Activated T-helper 17 cell treated with anti-CD3 and anti-CD28 coated beads, Interleukin-2, amount 50 U/mL, for 72 hours (primary cell): ENCODE results near the gene FAU. TPM values are rescaled to one million over a fixed set of nuclear protein-coding genes. Genes with fewer than 3 reads are reported as not detected.
A peak's percentile ranks its signal among the peaks of the same experiment; 100 is the strongest.

Source experiments
- ATAC-seq: fragments of 150-1000 bp; cut with Tn5 transposase; replicated peaks from 2 replicates; pipeline ENCODE4 v1.10.0; 2021; ENCODE audit warnings: mild to moderate bottlenecking, moderate library complexity
- H3K27ac Mint-ChIP-seq: one replicate; pipeline ENCODE4 v1.8.0; 2022; ENCODE audit warnings: mixed read lengths
- H3K27me3 Mint-ChIP-seq: one replicate; pipeline ENCODE4 v1.8.0; 2022; ENCODE audit warnings: mixed read lengths
- H3K36me3 Mint-ChIP-seq: one replicate; pipeline ENCODE4 v1.8.0; 2022; ENCODE audit warnings: low read depth, mild to moderate bottlenecking, mixed read lengths
- H3K4me1 Mint-ChIP-seq: one replicate; pipeline ENCODE4 v1.8.0; 2022; ENCODE audit warnings: mixed read lengths
- H3K4me3 Mint-ChIP-seq: one replicate; pipeline ENCODE4 v1.8.0; 2022; ENCODE audit warnings: mild to moderate bottlenecking, mixed read lengths
- H3K9me3 Mint-ChIP-seq: one replicate; pipeline ENCODE4 v1.8.0; 2022; ENCODE audit warnings: mixed read lengths
- total RNA-seq, 2 donors: library from RNA; stranded (reverse); gene quantifications; one replicate each; pipeline ENCODE4 v1.2.3, GENCODE V29; 2022

The FAU gene
- total RNA-seq = 100 to 1,000 TPM; 929 to 948 TPM

GRCh38 chr11:65121865-65122696, at the start of gene FAU, which contains the start of gene MRPL49:
Gene FAU, minus strand, starts transcription at chr11:65122134. Its CDS starts 321 bp downstream, at chr11:65121813.
Gene MRPL49, plus strand, starts transcription at chr11:65122321. Its CDS starts 26 bp downstream, at chr11:65122347.
- Mint-ChIP-seq H3K4me3 (peak within 1 kb of the TSS; percentile 99), H3K36me3 (peaks cover 86% of the 10 kb centered on the region), H3K27me3 (no peaks in the 10 kb centered on the region), H3K4me1 (peaks cover 23% of the 10 kb centered on the region), H3K27ac (peak within 1 kb of the TSS; percentile 97), H3K9me3 (no peaks in the 10 kb centered on the region)
- ATAC-seq = peak; percentile 91

GRCh38 chr11:65170058-65170534, 48.2 kb upstream of the FAU start, which contains the start of gene SPDYC:
Gene SPDYC, plus strand, starts transcription at chr11:65170233. Its CDS starts 1,125 bp downstream, at chr11:65171358.
- Mint-ChIP-seq H3K9me3 (no peaks in the 10 kb centered on the region), H3K4me3 (peak within 1 kb of the TSS; percentile 47), H3K4me1 (peaks cover 5% of the 10 kb centered on the region), H3K27me3 (no peaks in the 10 kb centered on the region), H3K36me3 (no peaks in the 10 kb centered on the region), H3K27ac (peak within 1 kb of the TSS; percentile 94)
- ATAC-seq = no peak

- ATAC-seq = peak; percentile 78
- H3K27me3 Mint-ChIP-seq = no peaks in the 10 kb centered on the region
- no peaks in the 10 kb centered on the region for H3K36me3 Mint-ChIP-seq
- peaks cover 5% of the 10 kb centered on the region for H3K4me1 Mint-ChIP-seq
- H3K9me3 Mint-ChIP-seq = no peaks in the 10 kb centered on the region
- H3K27ac Mint-ChIP-seq = peak overlapping the region; percentile 94
- H3K4me3 Mint-ChIP-seq = peak overlapping the region; percentile 47
Observed at GRCh38 chr11:65169164-65169641, 47.3 kb upstream of the FAU start.

- H3K27me3 Mint-ChIP-seq = no peaks in the 10 kb centered on the region
- ATAC-seq = no peak
- H3K9me3 Mint-ChIP-seq = no peaks in the 10 kb centered on the region
- H3K4me3 Mint-ChIP-seq = no peak overlapping the region
- peaks cover 5% of the 10 kb centered on the region for H3K4me1 Mint-ChIP-seq
- H3K36me3 Mint-ChIP-seq = no peaks in the 10 kb centered on the region
- H3K27ac Mint-ChIP-seq = no peak overlapping the region
Observed at GRCh38 chr11:65167656-65168055, 45.7 kb upstream of the FAU start.

GRCh38 chr11:65166893-65167292, 45.0 kb upstream of the FAU start:
- Mint-ChIP-seq H3K9me3 (no peaks in the 10 kb centered on the region), H3K4me3 (no peak overlapping the region), H3K4me1 (peaks cover 5% of the 10 kb centered on the region), H3K27me3 (no peaks in the 10 kb centered on the region), H3K36me3 (no peaks in the 10 kb centered on the region), H3K27ac (no peak overlapping the region)
- no peak for ATAC-seq

- Mint-ChIP-seq H3K4me3 (no peak overlapping the region), H3K4me1 (peaks cover 5% of the 10 kb centered on the region)
Observed at GRCh38 chr11:65165410-65166317, 43.7 kb upstream of the FAU start.

GRCh38 chr11:65163684-65164083, 41.8 kb upstream of the FAU start:
- no peak for ATAC-seq
- Mint-ChIP-seq H3K27me3 (peaks cover 4% of the 10 kb centered on the region), H3K4me3 (no peak overlapping the region), H3K36me3 (no peaks in the 10 kb centered on the region), H3K27ac (no peak overlapping the region), H3K4me1 (no peaks in the 10 kb centered on the region), H3K9me3 (no peaks in the 10 kb centered on the region)

More at GRCh38 chr11:65165410-65166317, 43.7 kb upstream of the FAU start:
- Mint-ChIP-seq H3K27ac (no peak overlapping the region), H3K9me3 (no peaks in the 10 kb centered on the region), H3K36me3 (no peaks in the 10 kb centered on the region), H3K27me3 (no peaks in the 10 kb centered on the region)
- ATAC-seq = no peak

GRCh38 chr11:65160643-65161042, 38.7 kb upstream of the FAU start:
- Mint-ChIP-seq H3K27ac (no peak overlapping the region), H3K4me1 (no peaks in the 10 kb centered on the region), H3K36me3 (no peaks in the 10 kb centered on the region), H3K4me3 (no peak overlapping the region), H3K9me3 (no peaks in the 10 kb centered on the region), H3K27me3 (peaks cover 6% of the 10 kb centered on the region)
- ATAC-seq = no peak

GRCh38 chr11:65159012-65159411, 37.1 kb upstream of the FAU start:
- H3K36me3 Mint-ChIP-seq = no peaks in the 10 kb centered on the region
- no peak for ATAC-seq
- H3K27ac Mint-ChIP-seq = no peak overlapping the region
- no peak overlapping the region for H3K4me3 Mint-ChIP-seq
- H3K27me3 Mint-ChIP-seq = peaks cover 6% of the 10 kb centered on the region
- no peaks in the 10 kb centered on the region for H3K9me3 Mint-ChIP-seq
- H3K4me1 Mint-ChIP-seq = no peaks in the 10 kb centered on the region

GRCh38 chr11:65157336-65157735, 35.4 kb upstream of the FAU start:
- no peak overlapping the region for H3K27ac Mint-ChIP-seq
- H3K9me3 Mint-ChIP-seq = no peaks in the 10 kb centered on the region
- no peak for ATAC-seq
- H3K4me3 Mint-ChIP-seq = no peak overlapping the region
- H3K27me3 Mint-ChIP-seq = peaks cover 6% of the 10 kb centered on the region
- no peaks in the 10 kb centered on the region for H3K4me1 Mint-ChIP-seq
- no peaks in the 10 kb centered on the region for H3K36me3 Mint-ChIP-seq

GRCh38 chr11:65156926-65157325, 35.0 kb upstream of the FAU start:
- H3K4me3 Mint-ChIP-seq = no peak overlapping the region
- H3K9me3 Mint-ChIP-seq = no peaks in the 10 kb centered on the region
- H3K36me3 Mint-ChIP-seq = no peaks in the 10 kb centered on the region
- no peaks in the 10 kb centered on the region for H3K4me1 Mint-ChIP-seq
- no peak overlapping the region for H3K27ac Mint-ChIP-seq
- ATAC-seq = no peak
- peaks cover 6% of the 10 kb centered on the region for H3K27me3 Mint-ChIP-seq

- Mint-ChIP-seq H3K4me1 (peaks cover 4% of the 10 kb centered on the region), H3K27ac (no peak overlapping the region), H3K36me3 (no peaks in the 10 kb centered on the region), H3K9me3 (no peaks in the 10 kb centered on the region), H3K27me3 (peaks cover 6% of the 10 kb centered on the region), H3K4me3 (no peak overlapping the region)
- no peak for ATAC-seq
Observed at GRCh38 chr11:65156256-65156655, 34.3 kb upstream of the FAU start.

- no peak for ATAC-seq
- no peak overlapping the region for H3K4me3 Mint-ChIP-seq
- H3K36me3 Mint-ChIP-seq = no peaks in the 10 kb centered on the region
- H3K27ac Mint-ChIP-seq = peak overlapping the region; percentile 40
- H3K4me1 Mint-ChIP-seq = peaks cover 5% of the 10 kb centered on the region
- H3K9me3 Mint-ChIP-seq = no peaks in the 10 kb centered on the region
- peaks cover 2% of the 10 kb centered on the region for H3K27me3 Mint-ChIP-seq
Observed at GRCh38 chr11:65152122-65152521, 30.2 kb upstream of the FAU start.

GRCh38 chr11:65151331-65151899, 29.5 kb upstream of the FAU start:
- no peak overlapping the region for H3K4me3 Mint-ChIP-seq
- H3K9me3 Mint-ChIP-seq = no peaks in the 10 kb centered on the region
- peak overlapping the region; percentile 40 for H3K27ac Mint-ChIP-seq
- ATAC-seq = no peak
- H3K27me3 Mint-ChIP-seq = no peaks in the 10 kb centered on the region
- H3K4me1 Mint-ChIP-seq = peaks cover 5% of the 10 kb centered on the region
- no peaks in the 10 kb centered on the region for H3K36me3 Mint-ChIP-seq
